ENCODE results near the gene MIX23. TPM values are rescaled to one million over a fixed set of nuclear protein-coding genes. Genes with fewer than 3 reads are reported as not detected.

The MIX23 gene
- total RNA-seq = 10 to 100 TPM; 34.9 to 50.3 (median 35.5) TPM
- polyA plus RNA-seq = 100 to 1,000 TPM in 1 of 3 donors, 10 to 100 TPM in 2; 70.1 to 134 (median 79.2) TPM
- long read RNA-seq, donor 1, transcript CCDC58-201 (5 exons, 720 nt) = major isoform, 6 of 7 reads
- long read RNA-seq, donor 1, partial matches to known transcripts = 0 of 7 reads
- long read RNA-seq, donor 1, other reads (novel, unspliced or antisense) = 1 of 7 reads
- long read RNA-seq, donor 2, transcript CCDC58-201 (5 exons, 720 nt) = major isoform, 17 of 26 reads
- long read RNA-seq, donor 2, partial matches to known transcripts = 0 of 26 reads
- long read RNA-seq, donor 2, other reads (novel, unspliced or antisense) = 5 of 26 reads

DNA sequence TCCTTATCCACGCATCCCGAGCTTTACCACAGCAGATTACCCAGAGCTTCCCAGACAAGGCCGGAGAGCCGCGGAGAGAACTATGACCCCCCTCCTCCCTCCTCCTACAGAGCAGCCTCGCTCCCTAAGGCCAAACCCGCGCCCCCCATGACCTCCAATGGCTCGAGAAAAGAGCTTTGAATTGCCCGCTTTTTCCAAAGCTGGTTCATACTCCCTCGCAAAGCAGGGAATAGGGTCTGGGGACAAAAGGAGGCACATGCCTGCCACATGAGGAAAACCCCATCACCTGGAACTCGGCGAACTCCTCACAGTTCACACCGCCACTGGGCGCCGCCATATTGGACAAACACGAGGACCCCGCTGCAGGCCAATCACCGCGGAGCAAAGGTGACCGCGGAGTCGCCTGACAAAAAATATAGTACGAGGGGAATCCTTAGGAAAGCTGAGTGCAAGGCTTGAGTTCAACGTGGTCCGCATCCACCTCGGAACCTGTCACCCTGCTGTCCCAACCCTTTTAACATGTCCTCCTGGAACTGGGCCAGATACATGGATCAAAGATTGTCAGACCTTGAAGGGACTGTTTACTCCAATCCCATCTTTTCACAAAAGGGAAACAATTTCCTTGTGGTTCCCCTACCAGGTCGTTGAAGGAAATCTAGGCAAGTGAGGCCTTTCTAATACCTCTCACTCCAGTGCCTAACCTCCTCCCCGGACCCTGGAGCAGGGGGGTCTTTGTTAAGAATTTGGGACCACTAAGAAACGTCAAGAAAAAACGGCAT is at the start of gene MIX23:
Gene MIX23, minus strand, starts transcription at position 344 of the 779 bp plus-strand sequence. Its CDS starts 7 bp downstream, at position 337.
- ATAC-seq (peak; percentile 82 to 89 (median 86)), DNase-seq (peak; percentile 89 to 92)
- Histone ChIP-seq H3K27ac (peak within 1 kb of the TSS; percentile 96), H3K27me3 (ENCODE audit: insufficient read depth in 3 of 3, low read length in 2 of 3) (no peaks in the 10 kb centered on the region), H3K4me1 (peaks cover 17% of the 10 kb centered on the region), H3K36me3 (ENCODE audit: insufficient read depth in 1 of 2, low read depth in 1 of 2) (peaks cover 0 to 7% of the 10 kb centered on the region in 2 donors), H3K4me3 (peak within 1 kb of the TSS; percentile 81), H3K9me3 (no peaks in the 10 kb centered on the region)
- TF ChIP-seq, protein P1, sequence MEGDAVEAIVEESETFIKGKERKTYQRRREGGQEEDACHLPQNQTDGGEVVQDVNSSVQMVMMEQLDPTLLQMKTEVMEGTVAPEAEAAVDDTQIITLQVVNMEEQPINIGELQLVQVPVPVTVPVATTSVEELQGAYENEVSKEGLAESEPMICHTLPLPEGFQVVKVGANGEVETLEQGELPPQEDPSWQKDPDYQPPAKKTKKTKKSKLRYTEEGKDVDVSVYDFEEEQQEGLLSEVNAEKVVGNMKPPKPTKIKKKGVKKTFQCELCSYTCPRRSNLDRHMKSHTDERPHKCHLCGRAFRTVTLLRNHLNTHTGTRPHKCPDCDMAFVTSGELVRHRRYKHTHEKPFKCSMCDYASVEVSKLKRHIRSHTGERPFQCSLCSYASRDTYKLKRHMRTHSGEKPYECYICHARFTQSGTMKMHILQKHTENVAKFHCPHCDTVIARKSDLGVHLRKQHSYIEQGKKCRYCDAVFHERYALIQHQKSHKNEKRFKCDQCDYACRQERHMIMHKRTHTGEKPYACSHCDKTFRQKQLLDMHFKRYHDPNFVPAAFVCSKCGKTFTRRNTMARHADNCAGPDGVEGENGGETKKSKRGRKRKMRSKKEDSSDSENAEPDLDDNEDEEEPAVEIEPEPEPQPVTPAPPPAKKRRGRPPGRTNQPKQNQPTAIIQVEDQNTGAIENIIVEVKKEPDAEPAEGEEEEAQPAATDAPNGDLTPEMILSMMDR (IDR thresholded peaks at IDR 0.05) = no peak
- intact Hi-C loops (cut with DNase I) = loop anchor here in 1 of 2 donors (10.0 kb wide), 2 partner anchors 548 to 838 kb away; partner anchors contain the start of genes EAF2, IQCB1 and POLQ
- 0% methylated on average over 31 of the region's 31 CpGs for WGBS, 3 donors

DNA sequence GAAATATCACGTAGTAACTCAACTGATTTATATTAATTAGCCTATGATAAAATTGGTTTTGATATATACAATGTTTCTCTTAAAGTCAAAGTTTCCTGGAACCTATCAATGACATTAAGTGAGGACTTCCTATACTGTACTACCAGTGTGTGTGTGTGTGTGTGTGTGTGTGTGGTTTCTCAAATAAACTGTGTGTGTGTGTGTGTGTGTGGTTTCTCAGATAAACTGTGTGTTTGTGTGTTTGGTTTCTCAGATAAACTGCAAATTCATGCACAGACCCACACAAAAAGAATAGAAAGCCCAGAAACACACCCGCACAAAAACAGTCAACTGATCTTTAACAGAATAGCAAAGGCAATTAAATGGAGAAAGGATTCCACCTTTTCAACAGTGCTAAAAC is 47.3 kb upstream of the MIX23 start:
- 96 to 98% (median 97%) methylated on average over 2 of the region's 2 CpGs for WGBS, 3 donors
- intact Hi-C loops (cut with DNase I) = no loop called here
- no peak for ATAC-seq
- no peaks in the 10 kb centered on the region for H3K27me3 ChIP-seq (ENCODE audit: insufficient read depth in 3 of 3, low read length in 2 of 3)
- H3K9me3 ChIP-seq = no peaks in the 10 kb centered on the region
- TF ChIP-seq, protein P1 (IDR thresholded peaks at IDR 0.05) = no peak
- H3K4me3 ChIP-seq = no peak overlapping the region
- DNase-seq = no peak
- no peak overlapping the region for H3K27ac ChIP-seq
- H3K4me1 ChIP-seq = no peaks in the 10 kb centered on the region
- peaks cover 16 to 95% of the 10 kb centered on the region in 2 donors for H3K36me3 ChIP-seq (ENCODE audit: insufficient read depth in 1 of 2, low read depth in 1 of 2)

DNA sequence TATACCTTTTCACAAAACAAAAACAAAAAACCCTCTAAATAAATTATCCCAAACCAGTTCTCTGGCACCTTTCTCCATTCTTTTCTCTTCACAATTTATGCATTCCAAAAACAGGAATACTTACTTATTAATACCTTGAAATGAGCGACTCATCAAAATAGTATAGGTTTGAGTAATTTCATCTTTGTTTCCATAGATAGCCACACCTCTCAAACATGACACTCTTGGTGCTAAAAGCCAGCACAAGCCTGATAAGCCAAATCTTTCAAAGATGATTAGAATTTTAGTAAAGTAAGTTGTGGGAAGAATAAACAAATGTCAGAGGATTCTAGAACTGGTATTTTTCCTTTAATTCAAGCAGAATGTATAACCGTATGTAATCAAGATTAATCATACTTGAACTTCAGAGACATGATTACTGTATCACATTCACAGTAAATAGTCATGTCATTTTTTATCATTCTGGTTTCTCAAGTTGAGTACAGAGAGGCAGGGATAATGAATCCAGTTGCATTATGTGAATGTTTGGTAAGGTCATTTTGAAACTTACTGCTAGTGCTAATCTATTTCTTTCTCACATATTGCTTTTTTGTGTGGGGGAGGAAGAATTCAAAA is 44.9 kb upstream of the MIX23 start:
- Histone ChIP-seq H3K27ac (no peak overlapping the region), H3K27me3 (ENCODE audit: insufficient read depth in 3 of 3, low read length in 2 of 3) (no peaks in the 10 kb centered on the region), H3K4me3 (no peak overlapping the region), H3K9me3 (no peaks in the 10 kb centered on the region), H3K36me3 (ENCODE audit: insufficient read depth in 1 of 2, low read depth in 1 of 2) (peaks cover 12 to 93% of the 10 kb centered on the region in 2 donors), H3K4me1 (no peaks in the 10 kb centered on the region)
- TF ChIP-seq, protein P1 (IDR thresholded peaks at IDR 0.05) = no peak
- DNase-seq (no peak), ATAC-seq (no peak)
- WGBS, 3 donors = 90 to 94% (median 93%) methylated on average over 2 of the region's 2 CpGs
- intact Hi-C loops (cut with DNase I) = no loop called here

DNA sequence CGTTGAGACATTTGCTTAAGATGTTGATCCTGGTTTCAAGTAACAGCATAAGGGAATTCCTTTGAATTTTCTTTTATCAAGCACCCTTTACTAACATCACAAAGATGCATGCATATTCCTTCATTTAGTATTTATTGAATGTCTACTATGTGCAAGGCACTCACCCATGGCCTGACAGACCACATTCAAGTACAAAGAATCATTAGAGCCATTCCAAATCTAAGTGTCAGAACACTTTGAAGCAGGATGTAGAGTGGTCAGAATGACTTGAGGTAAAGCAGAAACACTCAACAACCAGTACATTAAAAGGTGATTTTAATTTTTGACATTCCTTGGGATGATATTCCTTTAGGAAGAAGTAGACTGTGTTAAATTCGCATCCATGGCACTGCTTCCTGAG is 38.8 kb upstream of the MIX23 start:
- Histone ChIP-seq H3K36me3 (ENCODE audit: insufficient read depth in 1 of 2, low read depth in 1 of 2) (peaks cover 10 to 52% of the 10 kb centered on the region in 2 donors), H3K9me3 (no peaks in the 10 kb centered on the region), H3K27me3 (ENCODE audit: insufficient read depth in 3 of 3, low read length in 2 of 3) (no peaks in the 10 kb centered on the region), H3K27ac (no peak overlapping the region), H3K4me3 (no peak overlapping the region), H3K4me1 (peaks cover 13% of the 10 kb centered on the region)
- TF ChIP-seq, protein P1 (IDR thresholded peaks at IDR 0.05) = no peak
- ATAC-seq (no peak), DNase-seq (no peak)
- 87 to 92% (median 88%) methylated on average over 2 of the region's 2 CpGs for WGBS, 3 donors
- intact Hi-C loops (cut with DNase I) = no loop called here

Measured in psoas muscle (tissue), 8 donors.